ENCODE measurements around the gene TRIM10. TPM values are rescaled to one million over a fixed set of nuclear protein-coding genes. Genes with fewer than 3 reads are reported as not detected.

Gene TRIM10, protein sequence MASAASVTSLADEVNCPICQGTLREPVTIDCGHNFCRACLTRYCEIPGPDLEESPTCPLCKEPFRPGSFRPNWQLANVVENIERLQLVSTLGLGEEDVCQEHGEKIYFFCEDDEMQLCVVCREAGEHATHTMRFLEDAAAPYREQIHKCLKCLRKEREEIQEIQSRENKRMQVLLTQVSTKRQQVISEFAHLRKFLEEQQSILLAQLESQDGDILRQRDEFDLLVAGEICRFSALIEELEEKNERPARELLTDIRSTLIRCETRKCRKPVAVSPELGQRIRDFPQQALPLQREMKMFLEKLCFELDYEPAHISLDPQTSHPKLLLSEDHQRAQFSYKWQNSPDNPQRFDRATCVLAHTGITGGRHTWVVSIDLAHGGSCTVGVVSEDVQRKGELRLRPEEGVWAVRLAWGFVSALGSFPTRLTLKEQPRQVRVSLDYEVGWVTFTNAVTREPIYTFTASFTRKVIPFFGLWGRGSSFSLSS
- total RNA-seq (2014; rRNA removed; shearing (Covaris generic)): not detected in 2 replicates

DNA sequence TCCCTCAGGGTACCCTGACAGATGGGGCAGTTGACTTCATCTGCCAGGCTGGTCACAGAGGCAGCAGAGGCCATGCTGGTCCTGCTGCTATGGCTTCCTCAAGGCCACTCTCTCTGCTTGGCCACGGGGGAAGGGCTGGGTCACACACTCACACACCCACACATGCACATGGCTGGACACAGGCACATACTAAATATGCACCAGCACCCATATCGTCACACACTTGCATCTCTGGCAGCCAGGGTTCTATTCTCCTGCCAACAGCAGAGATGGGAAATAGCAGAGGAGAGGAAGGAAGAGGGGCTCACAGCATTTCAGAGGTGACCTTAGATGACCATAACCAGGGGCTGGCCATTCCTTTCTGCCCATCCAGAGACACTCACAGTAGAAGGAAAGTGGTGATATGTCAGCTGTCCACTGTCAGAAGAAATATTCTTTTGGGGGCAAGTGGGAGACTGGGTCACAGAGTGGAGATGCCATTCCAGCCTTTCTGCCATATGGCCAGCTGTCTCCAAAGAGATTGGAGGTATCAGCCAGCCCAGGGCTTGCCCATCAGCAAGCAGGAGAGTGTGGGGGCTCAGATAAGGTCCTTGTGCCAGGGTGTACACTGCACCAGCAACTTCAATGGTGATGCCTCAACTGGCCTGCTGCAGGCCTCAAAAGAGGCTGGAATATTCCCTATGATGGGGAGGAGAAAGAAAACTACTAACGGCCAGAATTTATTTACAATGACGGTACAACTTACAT is at the start of gene TRIM10:
Gene TRIM10 (minus strand): TSS at position 427 of the 747 bp plus-strand sequence. CDS start 353 bp downstream, at position 74.
- no peak for DNase-seq (ENCODE audit: low read depth)

GRCh38 chr6:30207619-30208295 is 46.7 kb upstream of the TRIM10 start:
- peak; percentile 56 for DNase-seq (ENCODE audit: low read depth)

DNA sequence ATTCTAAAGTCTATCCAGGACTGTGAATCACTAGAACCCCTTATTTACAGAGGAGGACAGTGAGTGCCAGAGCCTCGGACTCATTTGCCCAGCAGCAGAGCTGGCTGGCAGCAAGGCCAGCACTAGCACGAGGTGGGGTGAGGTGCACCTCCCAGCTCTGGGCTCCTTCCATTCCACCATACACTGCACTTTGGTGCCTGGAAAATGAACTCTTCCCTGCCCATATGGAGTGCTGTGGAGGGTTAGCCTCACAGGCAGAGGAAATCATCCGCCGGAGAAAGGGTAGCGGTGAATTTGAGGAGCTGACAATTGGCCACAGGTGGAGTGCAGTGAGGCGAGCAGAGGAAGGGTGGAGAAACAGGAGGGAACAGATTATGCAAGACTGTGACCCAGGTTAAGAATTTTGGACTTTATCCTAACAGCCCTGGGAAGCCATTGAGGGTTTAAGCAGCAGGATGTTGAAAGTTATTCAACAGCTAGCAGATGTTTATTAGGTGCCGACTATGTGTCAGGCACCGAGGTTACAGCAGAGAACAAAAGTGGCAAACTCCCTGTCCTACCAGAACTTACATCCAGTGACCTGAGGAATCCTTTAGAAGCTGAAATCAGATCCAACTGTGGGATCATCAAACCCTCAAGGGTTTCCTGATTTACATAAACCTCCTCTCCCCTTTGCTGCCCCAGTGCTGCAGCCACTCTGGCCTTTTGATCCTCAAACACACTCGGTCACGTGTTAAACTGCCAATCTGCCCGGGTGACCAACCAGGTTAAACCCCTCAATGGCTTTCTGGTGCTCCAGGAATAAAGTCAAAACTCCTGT is 46.0 kb upstream of the TRIM10 start:
- no peak for DNase-seq (ENCODE audit: low read depth)

DNA sequence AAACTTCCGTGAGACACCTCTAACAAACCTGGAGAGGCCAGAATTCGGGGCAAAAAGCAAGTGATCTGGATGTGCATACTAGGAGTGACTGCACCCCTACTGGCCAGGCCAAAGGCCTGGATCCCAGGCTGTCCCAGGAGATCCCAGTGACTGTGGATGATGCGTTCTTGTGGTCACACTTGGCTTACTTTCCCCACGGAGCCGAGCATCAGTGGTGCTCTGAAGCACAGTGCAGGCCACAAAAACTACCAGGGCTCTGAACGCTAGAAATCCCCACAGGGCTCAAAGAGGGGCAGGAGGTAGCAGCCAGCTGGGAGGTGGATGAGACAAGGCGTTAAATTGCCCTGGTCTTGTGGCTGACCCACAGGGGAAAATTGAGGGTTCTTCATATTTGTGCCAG is 45.1 kb upstream of the TRIM10 start:
- DNase-seq (ENCODE audit: low read depth): no peak

DNA sequence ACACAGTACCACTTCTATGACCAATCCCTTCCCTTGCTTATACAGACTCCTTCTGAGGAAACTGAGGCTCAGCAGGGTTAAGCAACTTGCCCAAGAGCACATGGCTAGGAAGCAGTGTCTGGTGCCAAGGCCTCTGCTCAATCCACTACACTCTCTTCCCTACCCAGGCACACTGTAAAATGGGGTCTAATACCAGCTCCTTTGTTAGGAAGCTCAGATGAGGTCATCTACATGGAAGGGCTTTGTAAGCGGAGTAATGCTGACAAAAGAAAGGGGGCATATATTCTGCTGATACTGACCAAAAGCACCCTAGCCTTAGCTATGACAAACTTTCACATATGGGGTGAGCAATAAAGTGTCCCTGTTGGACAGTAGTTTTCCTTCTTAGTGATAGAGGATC is 43.1 kb upstream of the TRIM10 start:
- DNase-seq (ENCODE audit: low read depth): no peak

- no peak for DNase-seq (ENCODE audit: low read depth)
Observed at GRCh38 chr6:30202366-30202765, 41.4 kb upstream of the TRIM10 start.

GRCh38 chr6:30200551-30201281 is 39.7 kb upstream of the TRIM10 start:
- no peak for DNase-seq (ENCODE audit: low read depth)

DNA sequence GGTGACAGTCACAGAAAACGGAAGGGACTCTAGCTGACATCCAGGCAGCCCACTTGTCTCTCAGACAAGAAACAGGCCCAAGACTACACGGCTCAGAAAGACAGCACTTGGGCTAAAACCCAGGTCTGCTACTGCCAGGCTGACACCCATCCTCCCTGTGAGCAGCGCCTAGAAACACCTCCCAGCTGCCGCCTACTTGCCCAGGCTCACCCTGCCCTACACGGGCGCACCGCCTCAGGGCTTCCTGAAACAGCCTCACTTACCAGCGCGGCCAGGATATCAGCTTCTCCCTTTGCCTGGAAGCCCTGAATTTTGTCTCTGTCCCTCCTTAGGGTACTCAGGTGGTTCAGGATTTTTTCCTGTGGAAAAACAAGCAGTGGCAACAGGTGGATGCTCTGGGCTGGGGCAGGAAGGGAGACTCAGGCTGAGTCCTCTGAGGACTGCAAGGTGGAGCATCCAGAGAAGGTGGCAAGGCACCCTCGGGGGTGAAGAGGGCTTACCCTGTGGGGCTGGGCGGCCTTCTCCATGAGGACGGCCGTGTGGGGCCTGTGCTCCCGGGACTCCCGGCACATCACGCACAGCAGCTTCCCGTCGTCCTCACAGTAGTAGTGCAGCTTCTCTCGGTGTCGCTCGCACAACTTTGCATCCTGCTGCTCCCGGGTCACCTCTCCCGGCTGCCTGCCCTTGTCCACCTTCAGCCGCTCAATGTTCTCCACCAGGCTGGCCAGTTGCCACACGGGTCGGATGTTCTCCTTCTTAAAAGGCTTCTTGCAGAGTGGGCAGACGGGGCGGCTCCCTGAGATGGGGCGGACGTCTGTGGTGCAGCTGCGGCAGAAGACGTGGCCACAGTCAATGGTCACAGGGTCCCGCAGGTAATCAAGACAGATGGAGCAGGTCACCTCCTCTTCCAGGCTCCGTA is 37.4 kb upstream of the TRIM10 start:
- no peak for DNase-seq (ENCODE audit: low read depth)

GRCh38 chr6:30196376-30196775 is 35.4 kb upstream of the TRIM10 start:
- DNase-seq (ENCODE audit: low read depth): no peak

- no peak for DNase-seq (ENCODE audit: low read depth)
Observed at GRCh38 chr6:30195951-30196350, 34.9 kb upstream of the TRIM10 start.

GRCh38 chr6:30194797-30195690 is 34.0 kb upstream of the TRIM10 start:
- no peak for DNase-seq (ENCODE audit: low read depth)

GRCh38 chr6:30192076-30192475 is 31.1 kb upstream of the TRIM10 start:
- no peak for DNase-seq (ENCODE audit: low read depth)

DNA sequence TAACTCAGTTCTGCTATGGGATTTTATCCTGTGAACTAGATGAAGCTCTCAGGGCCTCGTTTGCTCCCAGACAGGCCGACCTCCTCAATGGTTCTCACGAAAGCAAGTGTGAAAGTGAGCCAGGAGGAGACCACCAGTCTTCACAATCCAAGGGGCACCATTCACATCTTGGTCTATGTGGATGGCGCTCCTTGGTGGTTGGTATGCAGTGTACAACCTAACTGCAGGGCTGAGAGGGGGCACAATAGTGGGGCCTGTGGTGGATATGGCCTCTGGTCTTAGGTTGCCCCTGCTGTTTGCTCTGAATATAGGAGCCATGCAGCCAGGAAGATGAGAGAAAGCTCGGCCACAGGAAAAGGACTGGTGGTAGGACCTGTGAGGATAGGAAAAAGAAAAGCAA is 27.5 kb upstream of the TRIM10 start:
- DNase-seq (ENCODE audit: low read depth): no peak

DNA sequence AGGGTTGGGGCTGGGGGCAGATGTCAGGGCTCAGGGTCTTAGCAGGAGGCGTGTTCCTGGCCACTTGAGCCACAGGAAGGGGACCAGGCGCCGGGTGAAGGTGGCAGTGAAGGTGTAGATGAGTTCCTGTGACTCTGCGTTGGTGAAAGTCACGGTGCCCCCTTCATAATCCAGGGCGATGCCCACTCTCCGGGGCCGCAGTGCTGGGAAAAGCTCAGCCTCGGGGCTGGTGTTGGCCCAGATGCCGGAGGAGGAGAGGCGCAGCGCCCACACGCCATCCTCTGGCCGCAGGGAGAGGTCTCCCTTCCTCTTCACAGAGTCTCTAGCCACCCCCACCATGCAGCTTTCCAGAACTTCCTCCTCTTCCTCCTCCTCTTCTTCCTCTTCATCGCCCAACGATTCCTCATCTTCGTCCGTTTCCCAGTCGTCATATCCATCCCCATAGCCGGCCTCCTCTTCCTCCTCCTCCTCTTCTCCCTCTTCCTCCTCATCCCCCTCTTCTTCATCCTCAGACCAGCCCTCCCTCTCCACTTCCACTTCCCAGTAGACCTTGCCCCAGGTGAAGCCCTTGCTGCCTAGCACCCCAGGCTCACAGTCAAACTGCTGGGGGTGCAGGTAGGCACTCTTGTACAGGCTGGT is 25.0 kb upstream of the TRIM10 start:
- no peak for DNase-seq (ENCODE audit: low read depth)

GRCh38 chr6:30184417-30185031 is 23.5 kb upstream of the TRIM10 start:
- no peak for DNase-seq (ENCODE audit: low read depth)

DNA sequence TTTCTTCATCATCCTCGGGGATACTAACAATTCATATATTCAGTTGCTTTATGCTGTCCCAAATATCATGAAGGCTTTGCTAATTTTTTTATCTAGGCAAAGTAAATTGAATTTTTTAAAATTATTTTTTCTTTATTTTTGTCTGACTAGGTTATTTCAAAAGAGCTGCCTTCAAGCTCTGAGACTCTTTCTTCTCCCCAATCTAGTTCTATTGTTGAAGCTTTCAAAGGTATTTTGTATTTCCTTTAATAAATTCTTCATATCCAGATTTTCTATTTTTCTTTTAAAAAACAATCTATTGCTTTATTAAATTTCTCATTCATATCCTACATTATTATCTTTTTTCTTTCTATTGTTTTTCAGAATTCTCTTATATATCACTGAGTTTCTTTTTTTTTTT is 19.1 kb upstream of the TRIM10 start:
- DNase-seq (ENCODE audit: low read depth): no peak

DNA sequence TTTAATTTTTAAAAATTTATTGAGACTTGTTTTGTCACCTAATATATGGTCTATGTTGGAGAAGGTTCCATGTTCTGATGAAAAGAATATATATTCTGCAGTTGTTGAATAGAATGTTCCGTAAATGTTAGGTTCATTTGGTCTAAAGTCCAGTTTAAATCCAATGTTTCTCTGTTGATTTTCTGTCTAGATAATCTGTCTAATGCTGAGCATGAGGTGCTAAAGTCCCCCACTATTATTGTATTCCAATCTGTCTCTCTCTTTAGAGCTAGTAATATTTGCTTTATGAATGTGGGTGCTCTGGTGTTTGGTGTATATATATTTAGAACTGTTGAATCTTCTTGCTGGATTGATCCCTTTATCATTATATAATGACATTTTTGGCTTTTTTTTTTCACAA is 17.8 kb upstream of the TRIM10 start:
- no peak for DNase-seq (ENCODE audit: low read depth)

DNA sequence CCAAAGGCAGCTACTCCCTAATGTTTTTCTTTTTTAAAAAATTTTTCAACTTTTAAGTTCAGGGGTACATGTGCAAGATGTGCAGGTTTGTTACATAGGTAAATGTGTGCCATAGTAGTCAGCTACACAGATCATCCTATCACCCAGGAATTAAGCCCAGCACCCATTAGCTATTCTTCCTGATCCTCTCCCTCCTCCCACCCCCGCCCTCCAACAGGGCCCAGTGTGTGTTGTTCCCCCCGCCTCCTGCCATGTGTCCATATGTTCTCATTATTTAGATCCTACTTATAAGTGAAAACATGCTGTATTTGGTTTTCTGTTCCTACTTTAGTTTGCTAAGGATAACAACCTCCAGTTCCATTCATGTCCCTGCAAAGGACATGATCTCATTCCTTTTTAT is 14.8 kb upstream of the TRIM10 start:
- no peak for DNase-seq (ENCODE audit: low read depth)

Data from Daoy (cell line).